ENCODE results near the gene RAB1B. TPM values are rescaled to one million over a fixed set of nuclear protein-coding genes. Genes with fewer than 3 reads are reported as not detected.

RAB1B gene
- 33.6 TPM for total RNA-seq

DNA sequence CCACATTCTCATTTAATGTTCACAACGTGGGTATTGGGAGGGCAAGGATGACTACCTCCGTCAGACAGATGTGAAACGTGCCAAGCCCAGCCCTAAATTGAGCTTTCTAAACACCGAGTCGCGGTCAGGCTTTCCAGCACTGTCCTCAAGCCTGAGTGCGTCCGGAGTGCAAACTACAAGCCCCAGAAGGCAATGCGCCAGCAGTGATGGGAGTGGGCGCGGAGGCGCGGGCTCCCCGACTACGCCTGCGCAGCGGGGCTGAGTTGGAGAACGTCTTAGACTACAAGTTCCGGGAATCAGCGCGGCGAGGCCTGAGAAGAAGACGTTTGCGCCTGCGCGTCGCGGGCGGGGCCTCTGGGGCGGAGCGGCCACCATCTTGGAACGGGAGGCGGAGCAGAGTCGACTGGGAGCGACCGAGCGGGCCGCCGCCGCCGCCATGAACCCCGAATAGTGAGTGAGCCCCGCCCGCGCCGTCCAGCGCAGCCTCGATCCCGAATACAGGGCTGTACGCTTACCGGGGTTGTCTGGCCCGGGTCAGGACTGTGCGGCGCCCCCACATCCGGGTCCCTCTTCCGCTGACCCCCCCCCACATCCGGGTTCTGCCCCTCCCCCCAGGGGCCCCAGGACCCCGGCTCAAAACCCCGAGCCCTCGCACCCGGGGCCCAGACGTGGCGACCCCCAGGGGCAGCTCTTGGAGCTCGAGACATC, at the start of gene RAB1B:
TSS of gene RAB1B (plus strand) at position 396 of the 708 bp plus-strand sequence. CDS start at position 437, 41 bp downstream.
- DNase-seq = peak; percentile 100

DNA sequence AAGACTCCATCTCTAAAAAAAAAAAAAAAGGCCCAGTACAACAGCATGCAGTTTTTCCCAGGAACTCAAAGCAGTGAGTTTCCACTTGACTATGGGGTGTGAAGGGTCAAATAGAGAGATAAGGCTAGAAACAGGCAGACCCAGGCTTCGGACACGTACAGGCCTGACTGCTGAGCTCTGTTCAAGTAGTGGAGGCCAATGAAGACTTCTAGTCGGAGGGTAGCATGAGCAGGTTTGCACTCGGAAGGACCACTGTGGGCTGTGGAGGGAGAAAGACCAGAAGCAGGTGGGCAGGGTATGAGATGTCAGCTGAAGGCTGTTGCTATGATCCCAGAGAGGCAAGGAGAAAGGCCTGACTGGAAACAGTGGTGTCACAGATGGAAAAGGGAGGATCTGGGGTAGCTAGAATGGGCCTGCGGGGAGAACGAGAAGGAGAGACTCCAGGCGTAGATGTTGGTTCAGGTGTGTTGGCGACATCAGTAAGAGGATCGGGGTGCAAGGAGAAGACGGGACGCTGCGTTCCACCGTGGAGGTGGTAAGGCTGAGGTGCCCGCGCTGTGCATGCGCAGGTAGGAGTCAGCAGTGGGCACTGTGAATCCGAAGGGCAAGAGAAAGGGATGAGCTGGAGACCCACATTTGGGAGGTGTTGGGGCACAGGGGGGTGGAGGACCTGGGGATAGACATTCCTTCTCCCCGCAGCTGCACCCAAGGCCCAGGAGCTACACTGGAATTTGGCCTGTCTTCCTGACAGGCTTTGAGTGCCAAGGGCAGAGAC, 49.4 kb upstream of the RAB1B start:
- DNase-seq = no peak

DNA sequence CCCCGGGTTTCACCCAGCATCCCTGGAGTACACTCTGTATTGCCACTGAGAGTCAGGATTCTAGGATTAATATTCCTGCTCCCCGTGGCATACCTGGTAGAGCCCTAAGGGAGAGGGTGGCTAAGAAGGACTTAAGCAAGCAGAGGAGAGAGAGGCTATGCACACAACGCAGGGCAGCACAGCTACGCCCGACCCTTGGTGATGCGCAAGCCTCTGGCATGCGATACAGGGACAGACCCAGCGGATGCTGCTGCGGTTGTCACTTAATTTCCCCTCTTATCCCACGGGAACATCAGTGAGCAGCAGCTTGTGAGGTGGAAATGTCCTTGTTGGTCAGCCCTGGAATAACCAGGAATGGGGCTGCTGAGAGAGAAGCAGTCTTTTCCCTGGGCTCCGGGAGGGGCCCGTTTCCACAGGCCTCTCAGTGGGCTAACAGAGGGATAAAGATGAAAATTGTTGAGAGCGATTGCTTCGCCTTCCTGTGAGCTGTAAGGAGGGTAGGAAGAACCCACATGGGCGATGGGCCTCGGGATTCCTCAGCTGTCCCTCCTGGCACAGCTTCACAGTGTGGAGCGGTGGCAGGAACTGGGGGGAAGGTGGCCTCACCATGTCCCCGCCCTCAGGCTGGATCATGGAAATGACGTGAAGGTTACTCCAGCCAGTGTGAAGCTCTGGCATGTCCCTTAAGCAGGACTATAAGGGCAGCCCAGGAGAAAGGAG, 48.4 kb upstream of the RAB1B start:
- no peak for DNase-seq

DNA sequence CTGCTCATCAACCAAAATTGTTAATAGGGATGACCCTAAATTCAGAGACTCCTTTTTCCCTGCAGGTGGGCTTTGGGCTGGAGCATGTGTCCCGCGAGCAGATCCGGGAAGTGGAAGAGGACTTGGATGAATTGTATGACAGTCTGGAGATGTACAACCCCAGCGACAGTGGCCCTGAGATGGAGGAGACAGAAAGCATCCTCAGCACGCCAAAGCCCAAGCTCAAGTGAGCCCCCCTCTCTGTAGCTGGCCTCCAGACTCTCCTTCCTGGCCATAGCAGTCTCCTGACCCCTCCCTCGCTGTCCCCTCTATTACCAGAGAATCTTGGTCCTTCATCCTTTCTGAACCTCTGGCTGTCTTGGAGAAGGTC, 47.9 kb upstream of the RAB1B start:
- DNase-seq = no peak

DNA sequence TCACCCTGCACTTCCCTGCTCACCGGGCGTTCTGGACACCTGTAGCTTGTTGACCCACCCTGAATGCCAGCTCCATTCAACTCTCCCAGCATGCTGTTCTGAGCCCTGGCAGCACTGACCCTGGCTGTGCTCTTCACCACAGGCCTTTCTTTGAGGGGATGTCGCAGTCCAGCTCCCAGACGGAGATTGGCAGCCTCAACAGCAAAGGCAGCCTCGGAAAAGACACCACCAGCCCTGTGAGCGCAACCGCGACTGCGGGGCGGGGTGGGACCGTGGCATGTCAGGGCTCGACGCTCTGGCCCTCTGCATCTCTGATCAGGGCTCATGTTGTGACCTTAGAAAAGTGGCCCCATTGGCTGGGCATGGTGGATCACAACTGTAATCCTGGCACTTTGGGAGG, 47.4 kb upstream of the RAB1B start:
- no peak for DNase-seq

DNA sequence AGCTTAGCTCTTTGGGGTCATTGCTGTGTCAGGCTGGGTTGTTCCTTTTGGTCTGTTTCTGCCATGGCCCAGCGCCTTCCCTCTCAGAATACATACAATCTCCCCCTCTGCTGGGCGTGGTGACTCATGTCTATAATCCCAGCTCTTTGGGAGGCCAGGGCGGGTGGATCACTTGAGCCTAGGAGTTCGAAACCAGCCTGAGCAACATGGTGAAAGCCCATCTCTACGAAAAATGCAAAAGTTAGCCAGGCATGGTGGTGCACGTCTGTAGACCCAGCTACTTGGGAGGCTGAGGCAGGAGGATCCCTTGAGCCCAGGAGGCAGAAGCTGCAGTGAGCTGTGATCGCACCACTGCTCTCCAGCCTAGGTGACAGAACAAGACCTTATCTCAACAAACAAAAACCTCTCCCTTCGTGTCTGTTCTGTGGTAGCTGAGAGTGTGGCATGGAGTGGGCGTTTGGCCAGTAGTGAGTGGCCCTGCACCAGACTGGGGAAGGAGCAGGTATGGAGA, 46.7 kb upstream of the RAB1B start:
- no peak for DNase-seq

DNA sequence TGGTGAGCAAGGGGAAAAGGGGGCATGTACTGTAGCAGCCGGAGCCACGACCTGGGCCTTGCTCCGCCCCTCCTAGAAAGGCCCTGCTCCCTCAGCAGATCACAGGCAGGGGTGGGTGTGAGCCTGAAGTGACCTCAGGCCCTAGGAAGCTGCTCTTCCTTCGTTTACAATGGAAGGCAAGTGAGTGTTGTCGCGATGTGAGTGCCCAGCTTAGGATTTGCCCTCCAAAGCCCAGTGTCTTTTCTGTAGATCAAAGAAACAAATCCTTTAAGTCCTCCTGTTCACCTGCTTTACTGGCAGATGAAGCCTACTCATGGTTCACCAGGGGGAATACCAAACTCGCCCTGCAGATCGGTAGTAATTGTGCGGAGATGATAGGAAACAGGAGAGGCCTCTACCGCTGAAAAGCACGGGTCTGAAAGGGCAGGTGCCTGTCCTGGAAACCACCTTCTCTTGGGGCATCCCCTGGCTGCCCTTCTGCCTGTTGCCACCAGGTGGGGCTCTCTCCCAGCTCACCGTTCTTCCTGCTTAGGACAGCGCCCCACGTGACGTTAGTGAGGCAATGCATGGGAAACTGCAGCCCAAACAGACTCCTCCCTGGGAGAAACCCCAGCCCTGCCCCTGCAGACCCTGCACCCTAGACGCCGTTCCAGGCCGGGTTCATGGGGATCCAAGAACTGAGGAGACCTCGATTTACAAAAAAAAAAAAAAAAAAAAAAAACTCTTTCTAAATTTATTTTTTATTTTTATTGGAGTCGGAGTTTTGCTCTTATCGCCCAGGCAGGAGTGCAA, 45.9 kb upstream of the RAB1B start:
- DNase-seq = peak; percentile 93

DNA sequence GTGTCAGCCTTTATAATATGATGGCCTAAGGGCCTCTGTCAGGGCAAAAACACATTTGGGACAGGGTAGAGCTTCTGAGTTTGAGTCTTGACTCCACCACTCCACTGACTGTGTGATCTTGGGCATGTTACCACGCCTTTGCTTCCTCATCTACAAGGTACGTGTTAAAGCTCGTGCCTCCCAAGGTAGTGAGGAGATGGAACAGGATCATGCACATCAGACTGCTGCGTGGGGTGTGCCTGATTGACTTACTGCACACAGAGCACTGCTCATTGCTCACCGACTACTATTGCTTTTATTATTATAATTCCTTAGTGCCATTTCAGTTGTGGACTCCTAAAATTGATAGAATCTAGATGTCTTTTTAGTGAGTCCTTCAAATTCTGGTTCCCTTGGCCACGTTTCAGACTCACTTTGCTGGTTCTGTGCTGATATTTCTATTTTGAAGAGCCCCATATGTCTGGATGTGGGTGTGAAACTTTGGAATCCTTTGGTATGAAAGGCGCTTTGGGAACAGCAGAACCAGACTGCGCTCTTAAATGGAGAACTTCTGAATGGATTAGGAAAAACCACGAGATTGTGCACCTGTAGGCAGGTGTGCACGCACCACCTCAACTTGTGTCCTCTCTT, 44.1 kb upstream of the RAB1B start:
- no peak for DNase-seq

DNA sequence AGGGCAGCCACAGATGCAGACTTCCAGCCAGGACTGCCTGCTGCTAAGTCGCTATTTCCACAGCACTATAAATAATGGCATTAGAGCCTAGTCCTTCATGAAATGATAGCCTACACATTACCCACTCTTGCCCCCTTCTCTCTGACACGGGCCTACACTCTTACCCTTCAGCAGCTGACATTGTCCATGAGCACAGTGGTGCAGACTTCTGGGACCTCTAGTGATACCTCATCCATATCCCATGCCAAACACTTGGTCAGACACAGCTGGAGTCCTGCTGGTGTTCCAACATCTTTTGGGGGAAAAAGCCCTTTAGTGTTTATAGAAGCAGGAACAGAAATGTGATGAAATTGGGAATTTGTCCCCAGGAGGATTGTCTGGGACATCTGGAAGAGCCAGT, 43.4 kb upstream of the RAB1B start:
- DNase-seq = no peak

GRCh38 chr11:66226101-66226500, 42.3 kb upstream of the RAB1B start:
- no peak for DNase-seq

GRCh38 chr11:66227700-66228099, 40.7 kb upstream of the RAB1B start:
- DNase-seq = no peak

DNA sequence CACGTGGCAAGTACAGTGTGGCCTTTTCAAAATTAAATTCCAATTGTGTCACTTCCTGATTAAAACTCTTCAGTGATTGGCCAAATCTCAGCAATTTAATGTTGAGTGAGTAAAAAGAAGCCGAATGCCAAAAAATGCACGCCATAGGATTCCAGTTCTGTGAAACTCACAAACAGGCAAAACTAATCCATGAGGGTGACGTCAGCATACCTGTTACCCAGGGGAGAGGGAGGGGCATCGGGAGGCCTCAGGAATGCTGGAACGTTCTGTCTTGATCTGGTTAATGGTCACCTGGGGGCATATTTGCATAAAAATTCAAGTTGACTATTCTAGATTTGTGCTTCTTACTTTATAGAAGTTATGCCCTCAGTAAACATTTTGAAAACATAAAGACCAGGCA, 39.9 kb upstream of the RAB1B start:
- peak; percentile 2 for DNase-seq

- DNase-seq = no peak
Observed at GRCh38 chr11:66230156-66230555, 38.3 kb upstream of the RAB1B start.

DNA sequence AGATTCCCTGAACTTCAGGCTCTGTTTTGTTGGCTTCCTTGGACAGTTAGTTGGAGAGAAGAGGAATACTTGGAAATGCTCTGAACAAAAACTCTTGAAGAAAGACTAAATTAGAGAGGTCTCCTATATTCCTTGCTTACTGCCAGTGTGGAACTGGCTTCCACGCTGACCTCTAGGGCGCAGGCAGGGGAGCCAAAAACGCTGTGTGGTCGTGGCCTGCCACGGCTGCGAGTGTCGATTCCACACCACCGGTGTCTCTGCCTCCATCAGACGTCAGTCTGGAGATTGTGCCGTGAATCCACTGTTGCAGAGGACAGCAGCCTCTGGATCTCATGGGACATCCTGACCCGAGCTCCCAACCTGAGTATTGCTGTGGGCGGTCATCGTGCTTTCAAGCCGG, 37.5 kb upstream of the RAB1B start:
- DNase-seq = no peak

DNA sequence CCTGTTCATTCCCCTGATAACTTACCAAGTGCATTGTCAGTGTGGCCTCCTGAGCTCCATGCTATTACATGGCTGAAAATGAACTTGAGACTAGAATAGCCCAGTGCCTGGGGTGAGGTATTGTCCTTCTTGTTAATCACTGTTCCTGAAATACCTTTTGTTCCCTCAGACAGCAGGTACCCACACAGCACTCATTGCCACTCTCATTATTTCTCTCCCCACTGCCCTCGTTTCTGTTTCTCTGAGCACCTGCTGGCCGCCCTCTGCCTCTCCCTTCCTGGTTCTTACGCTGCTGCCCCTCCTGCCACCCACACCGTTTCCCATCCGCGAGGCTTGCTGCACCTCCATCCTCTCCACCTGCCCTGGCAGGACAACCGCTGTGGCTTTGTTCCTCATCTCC, 36.9 kb upstream of the RAB1B start:
- DNase-seq = no peak

- no peak for DNase-seq
Observed at GRCh38 chr11:66232769-66233168, 35.7 kb upstream of the RAB1B start.

- DNase-seq = no peak
Observed at GRCh38 chr11:66233301-66233700, 35.1 kb upstream of the RAB1B start.

- no peak for DNase-seq
Observed at GRCh38 chr11:66235141-66235540, 33.3 kb upstream of the RAB1B start.

- no peak for DNase-seq
Observed at GRCh38 chr11:66237867-66238266, 30.6 kb upstream of the RAB1B start.

DNA sequence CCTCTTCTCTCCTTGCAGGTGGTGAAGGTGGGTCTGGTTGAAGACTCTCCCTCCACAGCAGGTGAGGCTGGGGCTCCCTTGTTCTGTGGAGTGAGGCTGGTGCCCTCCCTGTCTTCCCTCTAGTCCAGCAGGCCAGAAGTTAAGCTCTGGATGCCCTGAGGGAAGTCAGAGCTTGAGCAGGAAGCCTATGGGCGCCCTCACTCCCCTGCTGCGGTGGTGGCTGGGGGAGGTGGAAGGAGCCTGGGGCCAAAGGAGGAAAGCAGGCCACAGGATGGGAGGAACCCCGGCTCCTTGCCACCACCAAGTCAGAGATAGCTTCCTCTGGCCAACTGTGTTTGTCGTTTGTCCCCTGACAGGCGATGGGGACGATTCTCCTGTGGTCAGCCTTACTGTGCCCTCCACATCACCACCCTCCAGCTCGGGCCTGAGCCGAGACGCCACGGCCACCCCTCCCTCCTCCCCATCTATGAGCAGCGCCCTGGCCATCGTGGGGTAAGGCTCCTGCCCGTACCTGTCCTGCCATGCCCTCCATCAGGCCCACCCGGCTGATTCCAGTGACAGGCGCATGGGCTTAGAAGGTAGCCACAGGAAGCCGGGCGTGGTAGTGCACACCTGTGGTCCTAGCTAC, 29.5 kb upstream of the RAB1B start:
- no peak for DNase-seq

- no peak for DNase-seq
Observed at GRCh38 chr11:66239511-66239910, 28.9 kb upstream of the RAB1B start.
